Measurements from ENCODE around the gene HNRNPU. TPM values are rescaled to one million over a fixed set of nuclear protein-coding genes. Genes with fewer than 3 reads are reported as not detected.

Gene HNRNPU
- total and polyA plus RNA-seq, 2 of the 13 experiments (the other 11 are each of a cell fraction or from before 2014, with no cell fraction given), result 101 to 508 TPM

- FAIRE-seq (no peak), DNase-seq (ENCODE audit: low spot score) (no peak), ATAC-seq (no peak)
- CTCF ChIA-PET (ENCODE audit: low intra/inter-chr PET ratio, low total read pairs), result no interaction called here
- BruUV-seq (replicated peaks), result no TSS peak
- intact Hi-C loops (cut with micrococcal nuclease; ENCODE audit: unreplicated experiment), result loop anchor here (5.0 to 10.0 kb wide), 2 partner anchors 178 to 376 kb away; partner anchors contain the start of genes ADSS2 and DESI2
- Histone ChIP-seq H4K20me1 (ENCODE audit: insufficient read depth, low read length) (no peaks in the 10 kb centered on the region), H3K4me1 (ENCODE audit: insufficient read depth, low read length) (peaks cover 35% of the 10 kb centered on the region), H3K9me3 (ENCODE audit: low read length) (no peaks in the 10 kb centered on the region), H3K36me3 (replicated peaks in 1 of 2; ENCODE audit: control insufficient read depth in 1 of 2, insufficient read depth in 2 of 2, low read length in 2 of 2) (no peaks in the 10 kb centered on the region), H3K27me3 (ENCODE audit: control insufficient read depth in 1 of 2, insufficient read depth in 2 of 2, low read length in 2 of 2) (no peaks in the 10 kb centered on the region; a peak in 1 of 5 replicates), H2AFZ (ENCODE audit: low read length) (no peak overlapping the region), H3K4me2 (ENCODE audit: low read depth, low read length) (no peak overlapping the region), H3K79me2 (ENCODE audit: insufficient read depth, low read length) (peaks cover 1% of the 10 kb centered on the region), H3K4me3 (replicated peaks in 1 of 3; ENCODE audit: insufficient read depth in 1 of 3, low read depth in 2 of 3, low read length in 3 of 3) (no peak overlapping the region), H3K27ac (ENCODE audit: extremely low read length, insufficient read depth, low read length) (no peak overlapping the region), H3K9ac (ENCODE audit: insufficient read depth, low read depth, low read length) (no peak overlapping the region)
- TF ChIP-seq CHCHD3 (CRISPR knock-in tag; IDR thresholded peaks at IDR 0.05), result no peak
- TF ChIP-seq NFYB (CRISPR knock-in tag; IDR thresholded peaks at IDR 0.05), result no peak
- TF ChIP-seq ZNF354B (CRISPR knock-in tag; IDR thresholded peaks at IDR 0.05), result no peak
- TF ChIP-seq MAFK (conservative IDR thresholded peaks at IDR 0.05 in 1 of 2, IDR thresholded peaks at IDR 0.05 in 1 of 2; ENCODE audit: low read length in 2 of 2), result no peak
- TF ChIP-seq TFAP4 (IDR thresholded peaks at IDR 0.05; ENCODE audit: borderline replicate concordance, low read depth), result no peak
- TF ChIP-seq NR1H2 (CRISPR knock-in tag; IDR thresholded peaks at IDR 0.05; ENCODE audit: borderline replicate concordance, low read depth), result no peak
- TF ChIP-seq ZNF329 (CRISPR knock-in tag; IDR thresholded peaks at IDR 0.05; ENCODE audit: low read depth), result no peak
- no peak for TF ChIP-seq ZNF367 (CRISPR knock-in tag; IDR thresholded peaks at IDR 0.05; ENCODE audit: borderline replicate concordance)
- no peak for TF ChIP-seq ATRX (CRISPR knock-in tag; IDR thresholded peaks at IDR 0.05; ENCODE audit: borderline replicate concordance)
- TF ChIP-seq ZFY (CRISPR knock-in tag; IDR thresholded peaks at IDR 0.05), result no peak
- no peak for TF ChIP-seq ETV6 (CRISPR knock-in tag; conservative IDR thresholded peaks at IDR 0.05)
- TF ChIP-seq ZNF253 (CRISPR knock-in tag; IDR thresholded peaks at IDR 0.05; ENCODE audit: borderline replicate concordance), result no peak
- TF ChIP-seq RXRB (CRISPR knock-in tag; IDR thresholded peaks at IDR 0.05; ENCODE audit: borderline replicate concordance), result no peak
- no peak for TF ChIP-seq FOXK2 (IDR thresholded peaks at IDR 0.05)
- TF ChIP-seq TBL1XR1 (IDR thresholded peaks at IDR 0.05; ENCODE audit: borderline replicate concordance, low read length, partially characterized antibody), result no peak
- no peak for TF ChIP-seq THAP7 (CRISPR knock-in tag; IDR thresholded peaks at IDR 0.05)
- POLR2A ChIA-PET, result interaction anchor here (2.4 kb wide), 1 partner anchor 13 kb away, joined by 10 read pairs; no protein-coding TSS in a partner anchor
- 82% methylated on average over 3 of the region's 3 CpGs for WGBS (ENCODE audit: low lambda C conversion rate)
- in situ Hi-C loops (cut with HindIII; ENCODE audit: extremely low pct_ligation_motif_present, low pct_unique_long_range_greater_than_20kb), result no loop called here
Measured at GRCh38 chr1:244830639-244831038, 33.7 kb downstream of the HNRNPU start.

Data from HepG2 (cell line).